Thoracic aorta (tissue), 2 donors: Measurements from ENCODE around the gene MAPK11. TPM values are rescaled to one million over a fixed set of nuclear protein-coding genes. Genes with fewer than 3 reads are reported as not detected.
A peak's percentile ranks its signal among the peaks of the same experiment; 100 is the strongest.

Experiments used
- ATAC-seq: fragments of 150-250 bp; one replicate; pipeline ENCODE4 v1.8.0; 2017; ENCODE audit warnings: low read depth; ENCODE audit not compliant: insufficient number of reproducible peaks, low FRiP score
- DNase-seq: peaks from one replicate; pipeline ENCODE4 v3.0.0-alpha.2; 2020; ENCODE audit warnings: low spot score
- H3K27ac ChIP-seq, 2 donors: fragments of 200-600 bp; sonication (generic); 1 replicate in 1 of 2; 2 replicates in 1 of 2; pipeline ENCODE4 v1.5.1; 2016; ENCODE audit warnings: mild to moderate bottlenecking in 2 of 2, moderate library complexity in 2 of 2
- H3K27me3 ChIP-seq: fragments of 200-600 bp; sonication (generic); replicated peaks from 2 replicates; pipeline ENCODE4 v1.6.0; 2016; ENCODE audit warnings: mild to moderate bottlenecking; ENCODE audit not compliant: insufficient read depth
- H3K36me3 ChIP-seq: fragments of 200-600 bp; sonication (generic); one replicate; pipeline ENCODE4 v1.5.1; 2016
- H3K4me1 ChIP-seq, 2 donors: fragments of 200-600 bp; sonication (generic); 1 replicate in 1 of 2; 2 replicates in 1 of 2; pipeline versions ENCODE4 v1.5.1 to v1.6.0; 2016; ENCODE audit warnings: low read depth in 2 of 2, mild to moderate bottlenecking in 1 of 2; ENCODE audit not compliant: control insufficient read depth in 1 of 2
- H3K4me3 ChIP-seq: fragments of 200-600 bp; sonication (generic); 2 replicates; pipeline ENCODE4 v1.5.1; 2016; ENCODE audit warnings: mild to moderate bottlenecking
- H3K9me3 ChIP-seq: fragments of 200-600 bp; sonication (generic); 2 replicates; pipeline ENCODE4 v1.5.1; 2016
- CTCF ChIP-seq: fragments of 200-600 bp; sonication (generic); IDR thresholded peaks from one replicate; pipeline ENCODE4 v1.5.1; 2019; ENCODE audit warnings: antibody characterized with exemption
- total RNA-seq, 2 donors: library from RNA; depleted of rRNA; stranded (reverse); fragments of >200 nt; gene quantifications; one replicate each; pipeline versions ENCODE4 v1.1.0 to v1.2.3, GENCODE V29; 2016

Gene MAPK11
- total RNA-seq, 2 donors from 2014 or later, result 5.8 to 8.8 TPM

GRCh38 chr22:50255607-50256006 is 14.6 kb downstream of the MAPK11 start:
- H3K36me3 ChIP-seq, result no peaks in the 10 kb centered on the region
- no peak for DNase-seq
- H3K4me3 ChIP-seq, result no peak overlapping the region
- no peaks in the 10 kb centered on the region for H3K9me3 ChIP-seq
- H3K27me3 ChIP-seq, result no peaks in the 10 kb centered on the region
- ATAC-seq, result no peak
- H3K4me1 ChIP-seq, result peaks cover 4 to 21% of the 10 kb centered on the region in 2 donors
- no peak overlapping the region for H3K27ac ChIP-seq
- TF ChIP-seq CTCF, result no peak

GRCh38 chr22:50255099-50255498 is 15.1 kb downstream of the MAPK11 start:
- no peaks in the 10 kb centered on the region for H3K9me3 ChIP-seq
- no peaks in the 10 kb centered on the region for H3K27me3 ChIP-seq
- no peak overlapping the region for H3K27ac ChIP-seq
- DNase-seq (no peak), ATAC-seq (no peak)
- no peak overlapping the region for H3K4me3 ChIP-seq
- peaks cover 6 to 22% of the 10 kb centered on the region in 2 donors for H3K4me1 ChIP-seq
- no peaks in the 10 kb centered on the region for H3K36me3 ChIP-seq
- no peak for TF ChIP-seq CTCF

GRCh38 chr22:50253941-50254340 is 16.2 kb downstream of the MAPK11 start:
- ATAC-seq (no peak), DNase-seq (no peak)
- H3K36me3 ChIP-seq, result no peaks in the 10 kb centered on the region
- no peak overlapping the region for H3K27ac ChIP-seq
- no peak overlapping the region for H3K4me3 ChIP-seq
- no peaks in the 10 kb centered on the region for H3K9me3 ChIP-seq
- no peak for TF ChIP-seq CTCF
- peaks cover 13 to 30% of the 10 kb centered on the region in 2 donors for H3K4me1 ChIP-seq
- no peaks in the 10 kb centered on the region for H3K27me3 ChIP-seq

GRCh38 chr22:50253046-50253915 is 16.9 kb downstream of the MAPK11 start:
- no peak overlapping the region for H3K4me3 ChIP-seq
- no peaks in the 10 kb centered on the region for H3K9me3 ChIP-seq
- H3K36me3 ChIP-seq, result no peaks in the 10 kb centered on the region
- no peak for DNase-seq
- no peak for TF ChIP-seq CTCF
- no peak for ATAC-seq
- H3K4me1 ChIP-seq, result peaks cover 13 to 24% of the 10 kb centered on the region in 2 donors
- H3K27me3 ChIP-seq, result no peaks in the 10 kb centered on the region
- no peak overlapping the region for H3K27ac ChIP-seq

GRCh38 chr22:50252082-50253045 is 17.8 kb downstream of the MAPK11 start:
- peak overlapping the region; percentile 82 for H3K4me3 ChIP-seq
- H3K27ac ChIP-seq, result peak overlapping the region; percentile 47 to 53
- ATAC-seq (no peak), DNase-seq (no peak)
- H3K27me3 ChIP-seq, result no peaks in the 10 kb centered on the region
- no peaks in the 10 kb centered on the region for H3K36me3 ChIP-seq
- no peaks in the 10 kb centered on the region for H3K9me3 ChIP-seq
- TF ChIP-seq CTCF, result peak; percentile 64
- H3K4me1 ChIP-seq, result peaks cover 13 to 31% of the 10 kb centered on the region in 2 donors
